ENCODE data around the gene ARHGAP29.

DNA sequence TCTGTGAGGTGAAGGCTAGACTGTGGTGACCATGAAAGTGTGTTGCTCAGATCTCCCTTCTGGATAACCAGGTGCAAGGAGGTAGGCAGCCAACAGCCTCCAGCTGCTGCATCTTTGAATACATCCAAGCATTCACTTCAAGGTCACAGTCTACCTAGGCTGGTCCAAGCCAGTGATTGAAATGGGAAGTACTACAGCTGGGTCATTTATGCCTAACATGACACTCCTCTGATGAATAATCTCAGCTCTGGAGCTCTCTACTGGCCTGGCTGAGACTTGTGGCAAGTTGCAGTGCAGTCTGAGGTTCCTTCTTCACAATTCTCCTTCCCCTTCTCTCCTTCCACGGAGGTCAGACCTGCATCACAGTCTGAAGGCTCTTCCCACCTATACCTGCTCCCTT, 35.0 kb upstream of the ARHGAP29 start:
- TF ChIP-seq, protein P1, sequence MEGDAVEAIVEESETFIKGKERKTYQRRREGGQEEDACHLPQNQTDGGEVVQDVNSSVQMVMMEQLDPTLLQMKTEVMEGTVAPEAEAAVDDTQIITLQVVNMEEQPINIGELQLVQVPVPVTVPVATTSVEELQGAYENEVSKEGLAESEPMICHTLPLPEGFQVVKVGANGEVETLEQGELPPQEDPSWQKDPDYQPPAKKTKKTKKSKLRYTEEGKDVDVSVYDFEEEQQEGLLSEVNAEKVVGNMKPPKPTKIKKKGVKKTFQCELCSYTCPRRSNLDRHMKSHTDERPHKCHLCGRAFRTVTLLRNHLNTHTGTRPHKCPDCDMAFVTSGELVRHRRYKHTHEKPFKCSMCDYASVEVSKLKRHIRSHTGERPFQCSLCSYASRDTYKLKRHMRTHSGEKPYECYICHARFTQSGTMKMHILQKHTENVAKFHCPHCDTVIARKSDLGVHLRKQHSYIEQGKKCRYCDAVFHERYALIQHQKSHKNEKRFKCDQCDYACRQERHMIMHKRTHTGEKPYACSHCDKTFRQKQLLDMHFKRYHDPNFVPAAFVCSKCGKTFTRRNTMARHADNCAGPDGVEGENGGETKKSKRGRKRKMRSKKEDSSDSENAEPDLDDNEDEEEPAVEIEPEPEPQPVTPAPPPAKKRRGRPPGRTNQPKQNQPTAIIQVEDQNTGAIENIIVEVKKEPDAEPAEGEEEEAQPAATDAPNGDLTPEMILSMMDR (IDR thresholded peaks at IDR 0.05): no peak
- TF ChIP-seq POLR2A (IDR thresholded peaks at IDR 0.05): no peak

Measured in thyroid gland (tissue), 4 donors.